Endothelial cell of umbilical vein (primary cell): Measurements from ENCODE around the gene TRDN. TPM values are rescaled to one million over a fixed set of nuclear protein-coding genes. Genes with fewer than 3 reads are reported as not detected.

ENCODE experiments used
- BruUV-seq: library from RNA; stranded (reverse); fragments of 400-500 nt; replicated peaks from 2 replicates; lab custom pipeline; 2021; lab: Mats Ljungman, UMichigan
- CTCF ChIA-PET: fragments of 300-600, 350-600 bp; sonication (Branson Sonifier 250); formaldehyde crosslinking; loops from one replicate; lab custom pipeline; 2021; ENCODE audit warnings: antibody characterized with exemption, inconsistent platforms; lab: Charles Lee
- POLR2A ChIA-PET: fragments of 300-600, 350-600 bp; sonication (Branson Sonifier 250); formaldehyde crosslinking; loops from one replicate; lab custom pipeline; 2021; ENCODE audit warnings: antibody characterized with exemption, inconsistent platforms; lab: Charles Lee
- DNase-seq: peaks from one replicate; pipeline ENCODE4 v3.0.0-alpha.2; 2011; ENCODE audit warnings: low read depth, low spot score
- FAIRE-seq: peaks from 2 replicates; lab custom pipeline; 2011; peaks lifted over from hg19 to GRCh38; lab: Jason Lieb, UNC
- H2AFZ ChIP-seq: 2 replicates; pipeline ENCODE4 v1.6.0; 2012; ENCODE audit warnings: low read depth, low read length, control low read depth, inconsistent platforms
- H3K27ac ChIP-seq: 2 replicates; pipeline ENCODE4 v1.5.1; 2011; ENCODE audit warnings: low read depth, mild to moderate bottlenecking, control low read depth, low read length, moderate library complexity; ENCODE audit not compliant: insufficient read depth
- H3K27me3 ChIP-seq, 2 experiments: 2 replicates each; pipeline versions ENCODE4 v1.6.0 to v1.6.1; 2011; ENCODE audit warnings: low read length in 2 of 2, mixed read lengths in 1 of 2; ENCODE audit not compliant: control insufficient read depth in 2 of 2, insufficient read depth in 2 of 2
- H3K36me3 ChIP-seq, 2 experiments: 2 replicates in 1 of 2; 3 replicates in 1 of 2; pipeline ENCODE4 v1.5.1; 2011; ENCODE audit warnings: low read length in 2 of 2, mild to moderate bottlenecking in 1 of 2, moderate library complexity in 1 of 2; ENCODE audit not compliant: control insufficient read depth in 2 of 2, insufficient read depth in 2 of 2; ENCODE audit errors: extremely low read depth in 1 of 2
- H3K4me1 ChIP-seq: 3 replicates; pipeline ENCODE4 v1.5.1; 2011; ENCODE audit warnings: mild to moderate bottlenecking, low read length; ENCODE audit not compliant: control insufficient read depth, insufficient read depth; ENCODE audit errors: extremely low read depth
- H3K4me2 ChIP-seq: 2 replicates; pipeline ENCODE4 v1.6.1; 2011; ENCODE audit warnings: low read length, control low read depth, mixed read lengths; ENCODE audit not compliant: insufficient read depth
- H3K4me3 ChIP-seq, 3 experiments: fragments of 200-600 bp in 1 of 3; sonication (generic), shearing (Covaris generic) in 1 of 3; replicated peaks in 1 of 3; 2 replicates each; pipeline ENCODE4 v1.5.1; 2011 to 2016; ENCODE audit warnings: control low read depth in 3 of 3, low read length in 3 of 3, mild to moderate bottlenecking in 2 of 3, inconsistent platforms in 1 of 3, low read depth in 1 of 3, moderate library complexity in 1 of 3; ENCODE audit not compliant: insufficient read depth in 1 of 3
- H3K79me2 ChIP-seq: 2 replicates; pipeline ENCODE4 v1.6.0; 2012; ENCODE audit warnings: low read length, inconsistent platforms; ENCODE audit not compliant: control insufficient read depth, insufficient read depth
- H3K9ac ChIP-seq: replicated peaks from 2 replicates; pipeline ENCODE3; 2011; ENCODE audit warnings: low read length, control low read depth; ENCODE audit not compliant: insufficient read depth; ENCODE audit errors: extremely low read depth
- H3K9me1 ChIP-seq: replicated peaks from 3 replicates; pipeline ENCODE4 v1.6.0; 2011; ENCODE audit warnings: mild to moderate bottlenecking, low read length; ENCODE audit not compliant: control insufficient read depth, insufficient read depth; ENCODE audit errors: extremely low read depth
- H3K9me3 ChIP-seq: replicated peaks from 2 replicates; pipeline ENCODE4 v1.5.1; 2012; ENCODE audit warnings: low read length, inconsistent platforms; ENCODE audit not compliant: control insufficient read depth, insufficient read depth
- H4K20me1 ChIP-seq: replicated peaks from 2 replicates; pipeline ENCODE3; 2011; ENCODE audit warnings: mild to moderate bottlenecking, low read length; ENCODE audit not compliant: control insufficient read depth, insufficient read depth; ENCODE audit errors: extremely low read depth
- EZH2 ChIP-seq: IDR thresholded peaks from 2 replicates; pipeline ENCODE4 v1.6.1; 2012; ENCODE audit warnings: borderline replicate concordance, low read depth, mild to moderate bottlenecking, moderate library complexity, low read length, inconsistent platforms; ENCODE audit not compliant: severe bottlenecking
- FOS ChIP-seq: IDR thresholded peaks from 2 replicates; pipeline ENCODE4 v1.6.1; 2011; ENCODE audit warnings: mild to moderate bottlenecking, low read length, moderate library complexity, borderline replicate concordance; ENCODE audit not compliant: insufficient read depth
- GATA2 ChIP-seq: IDR thresholded peaks from 2 replicates; pipeline ENCODE4 v1.7.0; 2011; ENCODE audit warnings: low read depth, mild to moderate bottlenecking, moderate library complexity, mixed read lengths, low read length; ENCODE audit not compliant: insufficient read length, insufficient read depth
- JUN ChIP-seq: IDR thresholded peaks from 2 replicates; pipeline ENCODE4 v1.6.1; 2011; ENCODE audit warnings: borderline replicate concordance, low read depth; ENCODE audit not compliant: insufficient read length, insufficient read depth
- MYC ChIP-seq: IDR thresholded peaks from one replicate; pipeline ENCODE4 v1.6.1; 2011; ENCODE audit warnings: mild to moderate bottlenecking, low read depth, low read length
- POLR2A ChIP-seq: IDR thresholded peaks from 2 replicates; pipeline ENCODE4 v1.6.1; 2012; ENCODE audit warnings: low read depth, mild to moderate bottlenecking, control low read depth, low read length
- POLR2AphosphoS5 ChIP-seq: IDR thresholded peaks from 2 replicates; pipeline ENCODE4 v1.6.1; 2012; ENCODE audit warnings: low read depth, mild to moderate bottlenecking, control low read depth, low read length, moderate library complexity; ENCODE audit not compliant: insufficient read depth
- dilution Hi-C: fragments of 300-500 bp; cut with MboI; formaldehyde crosslinking; loops from one replicate; pipeline ENCODE4 v1.15.0; 2019; ENCODE audit warnings: low sequenced_read_pairs; ENCODE audit not compliant: extremely low pct_ligation_motif_present
- intact Hi-C: fragments of 100-400 bp; cut with micrococcal nuclease; formaldehyde crosslinking; loops from one replicate; pipeline ENCODE4 v1.10.0; 2022
- polyA plus RNA-seq, 4 experiments: library from polyadenylated mRNA; depleted of rRNA in 3 of 4; stranded (reverse) in 3 of 4; unstranded in 1 of 4; fragments of >200 nt; gene quantifications; 2 replicates each; pipeline versions ENCODE4 v1.2.1 to v1.2.3, GENCODE V29; 2011 to 2012; ENCODE audit warnings: missing spikeins in 1 of 4
- total RNA-seq: library from RNA; stranded (reverse); gene quantifications from 2 replicates; pipeline ENCODE4 v1.2.3, GENCODE V29; 2021
- TF ChIP-seq, protein P1 (sequence below), 2 donors: IDR thresholded peaks; 1 replicate in 1 of 2; 2 replicates in 1 of 2; pipeline ENCODE4 v1.5.1; 2011; ENCODE audit warnings: low read length in 2 of 2, mild to moderate bottlenecking in 2 of 2, moderate library complexity in 2 of 2, control low read depth in 1 of 2, inconsistent platforms in 1 of 2, low read depth in 1 of 2; ENCODE audit not compliant: insufficient read depth in 1 of 2; ENCODE audit errors: extremely low read depth in 1 of 2
- TF ChIP-seq, protein P2 (sequence below): IDR thresholded peaks from 2 replicates; pipeline ENCODE4 v1.6.1; 2011; ENCODE audit not compliant: insufficient read depth, insufficient read length

The TRDN gene
- total and polyA plus RNA-seq, 2 donors (not counting 3 experiments of a cell fraction or from before 2014, with no cell fraction given), result not detected

- dilution Hi-C loops, result no loop called here
- no peaks in the 10 kb centered on the region for H3K79me2 ChIP-seq
- FAIRE-seq (no peak), DNase-seq (no peak)
- ChIA-PET CTCF (no interaction called here), POLR2A (no interaction called here)
- no peaks in the 10 kb centered on the region for H3K9me3 ChIP-seq
- no peak overlapping the region for H3K4me2 ChIP-seq
- H3K9ac ChIP-seq, result no peak overlapping the region
- H3K27ac ChIP-seq, result no peak overlapping the region
- H2AFZ ChIP-seq, result no peak overlapping the region
- no TSS peak for BruUV-seq
- H3K27me3 ChIP-seq, result no peaks in the 10 kb centered on the region
- H4K20me1 ChIP-seq, result no peaks in the 10 kb centered on the region
- H3K4me1 ChIP-seq, result no peaks in the 10 kb centered on the region
- H3K9me1 ChIP-seq, result no peaks in the 10 kb centered on the region
- H3K4me3 ChIP-seq, result no peak overlapping the region
- intact Hi-C loops, result no loop called here
- no peaks in the 10 kb centered on the region for H3K36me3 ChIP-seq
- TF ChIP-seq EZH2 (no peak), JUN (no peak), POLR2AphosphoS5 (no peak), FOS (no peak)
These were observed 26.0 kb upstream of the TRDN start for GRCh38 chr6:123662757-123663156.

GRCh38 chr6:123661105-123661891 is 24.5 kb upstream of the TRDN start:
- no peak for FAIRE-seq
- intact Hi-C loops (no loop called here), dilution Hi-C loops (no loop called here)
- Histone ChIP-seq H2AFZ (no peak overlapping the region), H3K4me3 (no peak overlapping the region), H3K9me3 (no peaks in the 10 kb centered on the region), H3K27me3 (no peaks in the 10 kb centered on the region), H3K36me3 (no peaks in the 10 kb centered on the region), H3K9ac (no peak overlapping the region), H3K4me1 (no peaks in the 10 kb centered on the region), H4K20me1 (no peaks in the 10 kb centered on the region), H3K9me1 (no peaks in the 10 kb centered on the region), H3K79me2 (no peaks in the 10 kb centered on the region), H3K4me2 (no peak overlapping the region), H3K27ac (no peak overlapping the region)
- no TSS peak for BruUV-seq
- POLR2A ChIA-PET, result no interaction called here
- DNase-seq, result no peak
- CTCF ChIA-PET, result no interaction called here
- TF ChIP-seq, protein P1, sequence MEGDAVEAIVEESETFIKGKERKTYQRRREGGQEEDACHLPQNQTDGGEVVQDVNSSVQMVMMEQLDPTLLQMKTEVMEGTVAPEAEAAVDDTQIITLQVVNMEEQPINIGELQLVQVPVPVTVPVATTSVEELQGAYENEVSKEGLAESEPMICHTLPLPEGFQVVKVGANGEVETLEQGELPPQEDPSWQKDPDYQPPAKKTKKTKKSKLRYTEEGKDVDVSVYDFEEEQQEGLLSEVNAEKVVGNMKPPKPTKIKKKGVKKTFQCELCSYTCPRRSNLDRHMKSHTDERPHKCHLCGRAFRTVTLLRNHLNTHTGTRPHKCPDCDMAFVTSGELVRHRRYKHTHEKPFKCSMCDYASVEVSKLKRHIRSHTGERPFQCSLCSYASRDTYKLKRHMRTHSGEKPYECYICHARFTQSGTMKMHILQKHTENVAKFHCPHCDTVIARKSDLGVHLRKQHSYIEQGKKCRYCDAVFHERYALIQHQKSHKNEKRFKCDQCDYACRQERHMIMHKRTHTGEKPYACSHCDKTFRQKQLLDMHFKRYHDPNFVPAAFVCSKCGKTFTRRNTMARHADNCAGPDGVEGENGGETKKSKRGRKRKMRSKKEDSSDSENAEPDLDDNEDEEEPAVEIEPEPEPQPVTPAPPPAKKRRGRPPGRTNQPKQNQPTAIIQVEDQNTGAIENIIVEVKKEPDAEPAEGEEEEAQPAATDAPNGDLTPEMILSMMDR (IDR thresholded peaks at IDR 0.05; ENCODE audit: extremely low read depth in 1 of 2, insufficient read depth in 1 of 2, low read depth in 1 of 2, low read length in 2 of 2), result no peak
- no peak for TF ChIP-seq JUN
- TF ChIP-seq POLR2AphosphoS5, result no peak
- TF ChIP-seq, protein P2, sequence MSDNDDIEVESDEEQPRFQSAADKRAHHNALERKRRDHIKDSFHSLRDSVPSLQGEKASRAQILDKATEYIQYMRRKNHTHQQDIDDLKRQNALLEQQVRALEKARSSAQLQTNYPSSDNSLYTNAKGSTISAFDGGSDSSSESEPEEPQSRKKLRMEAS, result no peak
- no peak for TF ChIP-seq POLR2A
- TF ChIP-seq EZH2, result no peak
- no peak for TF ChIP-seq FOS
- no peak for TF ChIP-seq MYC
- no peak for TF ChIP-seq GATA2
